H1 (cell line): ENCODE measurements around the gene ELOVL5. TPM values are rescaled to one million over a fixed set of nuclear protein-coding genes. Genes with fewer than 3 reads are reported as not detected.

Source experiments
- CTCF ChIA-PET: fragments of 300-600 bp; sonication (Branson Sonifier 250); formaldehyde crosslinking; loops from one replicate; lab custom pipeline; 2021; ENCODE audit not compliant: partially characterized antibody; lab: Charles Lee
- POLR2A ChIA-PET: fragments of 300-600 bp; sonication (Branson Sonifier 250); formaldehyde crosslinking; loops from one replicate; lab custom pipeline; 2021; ENCODE audit warnings: inconsistent platforms; ENCODE audit not compliant: partially characterized antibody; lab: Charles Lee
- DNase-seq, 2 experiments: peaks; one replicate each; pipeline versions ENCODE4 v3.0.0 to v3.0.0-alpha.2; 2010 to 2022; ENCODE audit warnings: low spot score in 2 of 2, low read depth in 1 of 2, mixed read lengths in 1 of 2
- FAIRE-seq: peaks from 2 replicates; lab custom pipeline; 2011; peaks lifted over from hg19 to GRCh38; lab: Jason Lieb, UNC
- H2AFZ ChIP-seq: 2 replicates; pipeline ENCODE4 v1.8.1; 2012; ENCODE audit warnings: low read length, inconsistent platforms
- H2AK5ac ChIP-seq: 2 replicates; pipeline ENCODE4 v1.6.1; 2013; ENCODE audit warnings: low read depth, low read length
- H2BK120ac ChIP-seq: replicated peaks from 2 replicates; pipeline ENCODE3; 2013; ENCODE audit warnings: low read depth, low read length, inconsistent platforms
- H2BK12ac ChIP-seq: 2 replicates; pipeline ENCODE4 v1.6.1; 2013; ENCODE audit warnings: low read depth, low read length
- H2BK15ac ChIP-seq: 2 replicates; pipeline ENCODE4 v1.6.1; 2013; ENCODE audit warnings: low read length
- H2BK20ac ChIP-seq: 2 replicates; pipeline ENCODE4 v1.6.1; 2013; ENCODE audit warnings: low read length
- H2BK5ac ChIP-seq: 2 replicates; pipeline ENCODE4 v1.6.1; 2013; ENCODE audit warnings: low read depth, low read length
- H3K14ac ChIP-seq: 2 replicates; pipeline ENCODE4 v1.6.1; 2013; ENCODE audit warnings: inconsistent platforms; ENCODE audit not compliant: insufficient read length
- H3K18ac ChIP-seq: 2 replicates; pipeline ENCODE4 v1.6.1; 2013; ENCODE audit warnings: low read length; ENCODE audit errors: extremely low read depth
- H3K23ac ChIP-seq: 2 replicates; pipeline ENCODE4 v1.6.1; 2013; ENCODE audit warnings: inconsistent platforms; ENCODE audit not compliant: insufficient read length
- H3K23me2 ChIP-seq: 2 replicates; pipeline ENCODE4 v1.6.1; 2013; ENCODE audit warnings: low read depth, low read length
- H3K27ac ChIP-seq: 2 replicates; pipeline ENCODE4 v1.6.1; 2011; ENCODE audit warnings: low read depth, low read length, inconsistent platforms
- H3K27me3 ChIP-seq, 4 experiments: replicated peaks in 1 of 4; 1 replicate in 1 of 4; 2 replicates in 3 of 4; pipeline versions ENCODE4 v1.6.1 to v1.8.1; 2011 to 2013; ENCODE audit warnings: low read length in 3 of 4, mild to moderate bottlenecking in 3 of 4, inconsistent platforms in 2 of 4, mixed read lengths in 2 of 4, moderate library complexity in 1 of 4; ENCODE audit not compliant: control insufficient read depth in 3 of 4, insufficient read depth in 3 of 4; ENCODE audit errors: extremely low read depth in 1 of 4
- H3K36me3 ChIP-seq, 4 experiments: 2 replicates each; pipeline versions ENCODE4 v1.6.1 to v1.8.1; 2011 to 2013; ENCODE audit warnings: mild to moderate bottlenecking in 4 of 4, low read length in 3 of 4, moderate library complexity in 2 of 4, control low read depth in 1 of 4, inconsistent platforms in 1 of 4; ENCODE audit not compliant: insufficient read depth in 4 of 4, control insufficient read depth in 2 of 4
- H3K4ac ChIP-seq: replicated peaks from 2 replicates; pipeline ENCODE3; 2013; ENCODE audit warnings: low read length, low read depth, mixed read lengths, inconsistent platforms; ENCODE audit not compliant: insufficient read length
- H3K4me1 ChIP-seq, 4 experiments: replicated peaks in 1 of 4; 1 replicate in 1 of 4; 2 replicates in 3 of 4; pipeline versions ENCODE4 v1.6.1 to v1.8.1; 2011 to 2013; ENCODE audit warnings: low read length in 3 of 4, inconsistent platforms in 2 of 4, mixed read lengths in 1 of 4; ENCODE audit not compliant: insufficient read depth in 4 of 4, control insufficient read depth in 3 of 4
- H3K4me2 ChIP-seq, 2 experiments: 2 replicates each; pipeline versions ENCODE4 v1.6.1 to v1.8.1; 2011 to 2013; ENCODE audit warnings: low read depth in 2 of 2, low read length in 2 of 2, control low read depth in 1 of 2, inconsistent platforms in 1 of 2, mild to moderate bottlenecking in 1 of 2; ENCODE audit not compliant: insufficient read depth in 1 of 2
- H3K4me3 ChIP-seq, 4 experiments: fragments of 200-600, 300-600 bp in 1 of 4; sonication (generic), shearing (Covaris generic), sonication (Bioruptor Twin) in 1 of 4; 2 replicates each; pipeline versions ENCODE4 v1.5.1 to v1.8.1; 2011 to 2016; ENCODE audit warnings: low read length in 4 of 4, low read depth in 3 of 4, control low read depth in 2 of 4, inconsistent platforms in 2 of 4, mild to moderate bottlenecking in 2 of 4, mixed read lengths in 1 of 4, moderate library complexity in 1 of 4; ENCODE audit not compliant: insufficient read depth in 2 of 4; ENCODE audit errors: extremely low read depth in 1 of 4
- H3K56ac ChIP-seq: replicated peaks from 2 replicates; pipeline ENCODE3; 2013; ENCODE audit warnings: low read depth, mild to moderate bottlenecking, mixed read lengths, low read length, inconsistent platforms; ENCODE audit not compliant: insufficient read length
- H3K79me1 ChIP-seq: 2 replicates; pipeline ENCODE4 v1.6.1; 2013; ENCODE audit warnings: low read depth, low read length, control low read depth
- H3K79me2 ChIP-seq, 2 experiments: 2 replicates each; pipeline versions ENCODE4 v1.6.1 to v1.8.1; 2012 to 2013; ENCODE audit warnings: low read length in 2 of 2, mild to moderate bottlenecking in 2 of 2, inconsistent platforms in 1 of 2; ENCODE audit not compliant: insufficient read depth in 2 of 2, control insufficient read depth in 1 of 2
- H3K9ac ChIP-seq, 4 experiments: replicated peaks in 1 of 4; 1 replicate in 1 of 4; 2 replicates in 3 of 4; pipeline versions ENCODE4 v1.6.1 to v1.8.1; 2011 to 2013; ENCODE audit warnings: low read depth in 3 of 4, low read length in 3 of 4, control low read depth in 2 of 4, mild to moderate bottlenecking in 2 of 4, moderate library complexity in 2 of 4, inconsistent platforms in 1 of 4; ENCODE audit errors: extremely low read depth in 1 of 4
- H3K9me3 ChIP-seq, 2 experiments: 2 replicates each; pipeline versions ENCODE4 v1.6.1 to v1.8.1; 2012 to 2013; ENCODE audit warnings: mild to moderate bottlenecking in 2 of 2, moderate library complexity in 2 of 2, control low read depth in 1 of 2, inconsistent platforms in 1 of 2, low read depth in 1 of 2, low read length in 1 of 2, mixed read lengths in 1 of 2; ENCODE audit not compliant: insufficient read depth in 2 of 2
- H4K20me1 ChIP-seq, 2 experiments: replicated peaks in 1 of 2; 2 replicates each; pipeline versions ENCODE3 to v1.8.1; 2011 to 2013; ENCODE audit warnings: inconsistent platforms in 2 of 2, low read length in 2 of 2, mild to moderate bottlenecking in 1 of 2; ENCODE audit not compliant: insufficient read depth in 2 of 2, control insufficient read depth in 1 of 2
- H4K5ac ChIP-seq: 2 replicates; pipeline ENCODE4 v1.6.1; 2013; ENCODE audit warnings: low read length, low read depth, mixed read lengths, inconsistent platforms; ENCODE audit not compliant: insufficient read length
- H4K8ac ChIP-seq: 2 replicates; pipeline ENCODE4 v1.8.0; 2013; ENCODE audit warnings: mild to moderate bottlenecking, moderate library complexity, low read length, inconsistent platforms; ENCODE audit not compliant: insufficient read depth; ENCODE audit errors: extremely low read depth
- H4K91ac ChIP-seq: replicated peaks from 2 replicates; pipeline ENCODE3; 2013; ENCODE audit warnings: low read length, mixed read lengths, inconsistent platforms; ENCODE audit not compliant: insufficient read length
- HDAC2 ChIP-seq, 2 experiments: fragments of 300-600 bp in 1 of 2; sonication (generic) in 1 of 2; IDR thresholded peaks; 2 replicates each; pipeline ENCODE4 v1.6.1; 2011 to 2012; ENCODE audit warnings: low read depth in 2 of 2, low read length in 2 of 2, mild to moderate bottlenecking in 2 of 2, moderate library complexity in 2 of 2, borderline replicate concordance in 1 of 2, inconsistent platforms in 1 of 2
- RXRA ChIP-seq: IDR thresholded peaks from 2 replicates; pipeline ENCODE4 v1.6.1; 2011; ENCODE audit warnings: low read depth, mild to moderate bottlenecking, low read length, moderate library complexity; ENCODE audit not compliant: insufficient read depth
- SAP30 ChIP-seq: fragments of 300-600 bp; sonication (generic); IDR thresholded peaks from 2 replicates; pipeline ENCODE4 v1.7.1; 2012; ENCODE audit warnings: low read length, moderate library complexity, mild to moderate bottlenecking, inconsistent platforms; ENCODE audit not compliant: insufficient read depth, insufficient replicate concordance
- WGBS, 2 experiments: shearing (Covaris generic) in 1 of 2; methylation state at CpG; one replicate each; pipeline versions ENCODE4 v1.1.6 to v1.1.7; 2013 to 2015; ENCODE audit warnings: low lambda C conversion rate in 2 of 2, mixed read lengths in 2 of 2, inconsistent platforms in 1 of 2, low coverage in 1 of 2, missing lambda C conversion rate in 1 of 2; ENCODE audit not compliant: insufficient replicate concordance in 2 of 2, insufficient coverage in 1 of 2, insufficient read length in 1 of 2; ENCODE audit errors: extremely low coverage in 1 of 2, missing lambda C conversion rate in 1 of 2; 5-methylcytosine and 5-hydroxymethylcytosine counted together
- polyA plus RNA-seq, 7 experiments: library from polyadenylated mRNA; depleted of rRNA in 3 of 7; stranded (reverse) in 5 of 7; unstranded in 2 of 7; fragments of >200 nt in 5 of 7; fragments of 200-250 nt in 2 of 7; gene quantifications; 1 replicate in 5 of 7; 2 replicates in 1 of 7; 4 replicates in 1 of 7; pipeline versions ENCODE4 v1.2.1 to v1.2.3, GENCODE V29; 2011 to 2013; ENCODE audit warnings: missing spikeins in 2 of 7, mixed read lengths in 2 of 7
- total RNA-seq: library from RNA; stranded (reverse); fragmentation: NEBNext Ultra II Directional; extraction: Animal tissue kit (Norgen Biotek cat#: 25700); gene quantifications from 2 replicates; pipeline ENCODE4 v1.2.1, GENCODE V29; 2021

Gene ELOVL5
- total and polyA plus RNA-seq, 2 of the 8 experiments (the other 6 are each of a cell fraction or from before 2014, with no cell fraction given) = 113 to 156 TPM

GRCh38 chr6:53250176-53251032, 98.3 kb downstream of the ELOVL5 start:
- Histone ChIP-seq H3K79me1 (no peaks in the 10 kb centered on the region), H3K4ac (no peak overlapping the region), H2AFZ (no peak overlapping the region), H3K36me3 (no peaks in the 10 kb centered on the region), H3K23me2 (no peaks in the 10 kb centered on the region), H3K9me3 (peaks cover 0 to 2% of the 10 kb centered on the region in 2 experiments; a peak in 1 of 4 replicates), H4K91ac (no peak overlapping the region), H2BK12ac (no peak overlapping the region), H3K27me3 (no peaks in the 10 kb centered on the region), H3K9ac (no peak overlapping the region), H3K4me1 (no peaks in the 10 kb centered on the region), H3K4me3 (no peak overlapping the region), H2AK5ac (no peak overlapping the region), H3K56ac (no peak overlapping the region), H3K18ac (no peak overlapping the region), H3K27ac (no peak overlapping the region), H2BK120ac (no peak overlapping the region), H3K79me2 (no peaks in the 10 kb centered on the region), H2BK15ac (no peak overlapping the region), H2BK20ac (no peak overlapping the region), H3K14ac (no peak overlapping the region), H4K20me1 (no peaks in the 10 kb centered on the region), H4K5ac (no peak overlapping the region), H3K4me2 (no peak overlapping the region), H4K8ac (no peak overlapping the region), H3K23ac (no peak overlapping the region), H2BK5ac (no peak overlapping the region)
- no peak for FAIRE-seq
- ChIA-PET CTCF (interaction anchor here (0.8 to 2.5 kb wide), 5 partner anchors 9 to 99 kb away, joined by 3 to 12 read pairs (median 4); no protein-coding TSS in a partner anchor), POLR2A (no interaction called here)
- no peak for DNase-seq
- 87% methylated on average over 8 of the region's 8 CpGs; no CpG with 5 or more reads in 1 of the 2 experiments for WGBS, 2 experiments
- no peak for TF ChIP-seq HDAC2 (IDR thresholded peaks at IDR 0.05; ENCODE audit: borderline replicate concordance in 1 of 2, low read depth in 2 of 2, low read length in 2 of 2)
- TF ChIP-seq RXRA = no peak
- no peak for TF ChIP-seq SAP30
